Measurements from ENCODE around the gene LSM8. TPM values are rescaled to one million over a fixed set of nuclear protein-coding genes. Genes with fewer than 3 reads are reported as not detected.

Gene LSM8
- total RNA-seq, 6 experiments from 2014 or later: 10.7 to 24.3 (median 19.9) TPM

DNA sequence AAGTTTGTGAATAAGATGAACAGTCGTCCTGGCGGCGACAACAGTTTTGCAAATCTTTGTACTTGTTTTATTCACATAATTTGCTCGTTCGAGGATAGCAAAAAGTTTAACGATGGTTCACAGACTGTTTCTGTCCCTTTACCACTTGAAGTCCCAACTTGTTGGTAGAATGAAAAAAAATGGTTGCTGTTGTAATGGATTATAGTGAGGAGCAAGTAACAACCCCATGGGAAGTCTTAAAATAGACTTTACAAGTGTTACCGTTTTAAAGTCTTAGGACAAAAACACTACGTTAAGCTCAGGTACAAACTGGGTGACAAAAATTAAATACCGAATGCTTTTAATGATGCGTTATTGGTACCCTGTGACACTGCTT is 589 bp downstream of the LSM8 start:
- Mint-ChIP-seq H3K4me1 (ENCODE audit: low read depth) (peaks cover 25% of the 10 kb centered on the region), H3K36me3 (ENCODE audit: low read depth) (peaks cover 23% of the 10 kb centered on the region), H3K4me3 (peak overlapping the region; percentile 97), H3K27ac (peak overlapping the region; percentile 98), H3K9me3 (no peaks in the 10 kb centered on the region), H3K27me3 (ENCODE audit: insufficient read depth) (no peaks in the 10 kb centered on the region; the same call in 1 of the 2 replicates)
- no peak for DNase-seq
- no peak for TF ChIP-seq CTCF (IDR thresholded peaks at IDR 0.05)

GRCh38 chr7:118185163-118185860 is 1.3 kb downstream of the LSM8 start:
- H3K27me3 Mint-ChIP-seq (ENCODE audit: insufficient read depth): no peaks in the 10 kb centered on the region; the same call in 1 of the 2 replicates
- DNase-seq: no peak
- no peaks in the 10 kb centered on the region for H3K9me3 Mint-ChIP-seq
- H3K36me3 Mint-ChIP-seq (ENCODE audit: low read depth): peaks cover 23% of the 10 kb centered on the region
- H3K27ac Mint-ChIP-seq: peak overlapping the region; percentile 70
- peaks cover 25% of the 10 kb centered on the region for H3K4me1 Mint-ChIP-seq (ENCODE audit: low read depth)
- TF ChIP-seq CTCF (IDR thresholded peaks at IDR 0.05): no peak
- peak overlapping the region; percentile 97 for H3K4me3 Mint-ChIP-seq

DNA sequence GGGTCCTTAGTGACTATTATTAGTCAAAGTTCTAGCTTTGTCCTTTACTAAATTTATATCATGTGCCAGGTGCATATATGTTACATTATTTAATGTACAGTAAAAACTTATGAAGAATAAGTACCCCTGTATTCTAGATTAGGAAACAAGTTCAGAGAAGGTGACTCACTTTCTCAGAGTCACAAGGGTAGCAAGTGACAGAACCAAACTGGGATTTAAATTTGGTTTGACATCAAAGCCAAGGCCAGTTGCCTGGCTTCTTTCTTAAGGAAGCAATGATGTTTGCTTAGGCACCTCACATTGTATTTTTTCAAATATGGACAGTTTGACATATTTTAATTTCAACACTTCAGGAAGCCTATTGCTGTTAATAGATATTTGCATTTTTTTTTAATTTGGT is 2.5 kb downstream of the LSM8 start:
- peaks cover 25% of the 10 kb centered on the region for H3K4me1 Mint-ChIP-seq (ENCODE audit: low read depth)
- H3K4me3 Mint-ChIP-seq: peak overlapping the region; percentile 97
- peaks cover 23% of the 10 kb centered on the region for H3K36me3 Mint-ChIP-seq (ENCODE audit: low read depth)
- no peaks in the 10 kb centered on the region for H3K9me3 Mint-ChIP-seq
- H3K27ac Mint-ChIP-seq: no peak overlapping the region; the same call in 1 of the 2 replicates
- no peak for TF ChIP-seq CTCF (IDR thresholded peaks at IDR 0.05)
- no peak for DNase-seq
- no peaks in the 10 kb centered on the region; the same call in 1 of the 2 replicates for H3K27me3 Mint-ChIP-seq (ENCODE audit: insufficient read depth)

- Mint-ChIP-seq H3K9me3 (no peaks in the 10 kb centered on the region), H3K36me3 (ENCODE audit: low read depth) (no peaks in the 10 kb centered on the region; the same call in 1 of the 2 replicates), H3K27ac (no peak overlapping the region), H3K27me3 (ENCODE audit: insufficient read depth) (peaks cover 1% of the 10 kb centered on the region; the same call in 1 of the 2 replicates), H3K4me1 (ENCODE audit: low read depth) (no peaks in the 10 kb centered on the region), H3K4me3 (no peak overlapping the region)
- no peak for DNase-seq
- TF ChIP-seq CTCF (IDR thresholded peaks at IDR 0.05): no peak
Measured at GRCh38 chr7:118194571-118194970, 10.6 kb downstream of the LSM8 start.

DNA sequence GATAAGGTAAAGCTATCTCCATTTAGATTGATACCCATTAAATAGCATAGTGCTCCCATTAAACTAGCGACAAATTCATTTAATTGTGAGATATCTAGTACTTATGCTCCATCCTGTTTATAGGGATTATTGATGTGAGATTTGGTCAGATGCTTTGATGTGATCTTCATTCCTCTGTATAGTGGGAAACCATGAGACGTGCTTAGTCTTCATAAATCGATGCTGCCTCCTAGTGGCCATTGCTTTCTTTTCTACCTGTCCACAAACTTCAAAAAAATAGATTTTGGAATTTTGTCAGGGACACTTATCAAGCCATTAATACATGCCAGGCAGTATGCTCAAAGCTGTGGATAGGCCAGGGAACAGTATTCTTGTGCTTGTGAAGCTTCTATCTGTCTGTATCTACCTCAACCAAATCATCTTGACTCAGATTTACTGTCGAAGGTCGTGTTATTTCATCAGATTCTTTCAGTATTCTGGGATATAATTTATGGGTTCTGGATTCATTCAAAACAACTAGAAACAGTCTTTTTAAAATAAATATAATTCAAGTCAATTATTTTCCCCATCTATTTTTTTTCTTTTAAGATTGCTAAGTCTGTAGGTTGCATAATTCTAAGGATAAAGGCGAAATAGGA is 12.0 kb downstream of the LSM8 start:
- Mint-ChIP-seq H3K4me3 (no peak overlapping the region), H3K36me3 (ENCODE audit: low read depth) (no peaks in the 10 kb centered on the region), H3K27ac (no peak overlapping the region), H3K27me3 (ENCODE audit: insufficient read depth) (peaks cover 1% of the 10 kb centered on the region; the same call in 1 of the 2 replicates), H3K4me1 (ENCODE audit: low read depth) (no peaks in the 10 kb centered on the region), H3K9me3 (no peaks in the 10 kb centered on the region)
- DNase-seq: peak; percentile 60
- peak; percentile 93 for TF ChIP-seq CTCF (IDR thresholded peaks at IDR 0.05)

Measured in HFFc6 (cell line).